ENCODE measurements around the gene PAIP1. TPM values are rescaled to one million over a fixed set of nuclear protein-coding genes. Genes with fewer than 3 reads are reported as not detected.
"Not testable (repeated sequence)": the region's sequence is repeated elsewhere in the genome, so short reads cannot be mapped to it uniquely, and the experiment has no call there.

PAIP1 gene
- total and polyA plus RNA-seq, 10 donors: 24.9 to 65.2 (median 43.8) TPM

DNA sequence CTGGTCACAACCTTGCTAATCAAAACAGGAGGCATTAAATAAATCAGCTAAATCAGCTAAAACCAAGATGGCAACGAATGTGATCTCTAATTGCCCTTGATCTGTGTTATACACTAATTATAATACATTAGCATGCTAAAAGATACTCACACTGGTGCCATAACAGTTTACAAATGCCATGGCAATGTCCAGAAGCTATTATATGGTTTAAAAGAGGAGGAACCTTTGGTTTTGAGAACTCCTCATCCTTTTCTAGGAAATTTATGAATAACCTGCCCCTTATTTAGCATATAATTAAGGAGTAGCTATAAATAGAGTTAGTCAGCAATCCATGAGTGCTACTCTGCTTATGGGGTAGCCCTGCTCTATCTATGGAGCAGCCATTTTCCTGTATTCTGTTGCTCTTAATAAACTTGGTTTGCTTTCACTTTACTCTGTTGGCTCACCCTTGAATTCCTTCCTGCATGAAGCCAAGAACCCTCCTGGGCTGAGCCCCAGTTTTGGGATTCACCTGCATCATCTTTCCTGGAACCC, 27.4 kb upstream of the PAIP1 start:
- peaks cover 0 to 25% (median 0%) of the 10 kb centered on the region in 6 donors for H3K36me3 ChIP-seq
- no peaks in the 10 kb centered on the region for H3K9me3 ChIP-seq
- H3K27me3 ChIP-seq (replicated peaks in 1 of 7): no peaks in the 10 kb centered on the region
- H3K4me3 ChIP-seq: no peak overlapping the region
- TF ChIP-seq POLR2A (IDR thresholded peaks at IDR 0.05): no peak
- TF ChIP-seq, protein P1, sequence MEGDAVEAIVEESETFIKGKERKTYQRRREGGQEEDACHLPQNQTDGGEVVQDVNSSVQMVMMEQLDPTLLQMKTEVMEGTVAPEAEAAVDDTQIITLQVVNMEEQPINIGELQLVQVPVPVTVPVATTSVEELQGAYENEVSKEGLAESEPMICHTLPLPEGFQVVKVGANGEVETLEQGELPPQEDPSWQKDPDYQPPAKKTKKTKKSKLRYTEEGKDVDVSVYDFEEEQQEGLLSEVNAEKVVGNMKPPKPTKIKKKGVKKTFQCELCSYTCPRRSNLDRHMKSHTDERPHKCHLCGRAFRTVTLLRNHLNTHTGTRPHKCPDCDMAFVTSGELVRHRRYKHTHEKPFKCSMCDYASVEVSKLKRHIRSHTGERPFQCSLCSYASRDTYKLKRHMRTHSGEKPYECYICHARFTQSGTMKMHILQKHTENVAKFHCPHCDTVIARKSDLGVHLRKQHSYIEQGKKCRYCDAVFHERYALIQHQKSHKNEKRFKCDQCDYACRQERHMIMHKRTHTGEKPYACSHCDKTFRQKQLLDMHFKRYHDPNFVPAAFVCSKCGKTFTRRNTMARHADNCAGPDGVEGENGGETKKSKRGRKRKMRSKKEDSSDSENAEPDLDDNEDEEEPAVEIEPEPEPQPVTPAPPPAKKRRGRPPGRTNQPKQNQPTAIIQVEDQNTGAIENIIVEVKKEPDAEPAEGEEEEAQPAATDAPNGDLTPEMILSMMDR (IDR thresholded peaks at IDR 0.05 in 8 of 11, conservative IDR thresholded peaks at IDR 0.05 in 3 of 11): no peak
- no peak for TF ChIP-seq POLR2AphosphoS5 (IDR thresholded peaks at IDR 0.05)
- no peak for DNase-seq
- 87 to 92% (median 89%) methylated on average over 1 of the region's 1 CpG for whole genome bisulfite sequencing, 5 donors
- intact Hi-C loops (cut with DNase I; ENCODE audit: low total_unique reads): no loop called here
- no peaks in the 10 kb centered on the region for H3K4me1 ChIP-seq
- no peak overlapping the region for H3K27ac ChIP-seq

DNA sequence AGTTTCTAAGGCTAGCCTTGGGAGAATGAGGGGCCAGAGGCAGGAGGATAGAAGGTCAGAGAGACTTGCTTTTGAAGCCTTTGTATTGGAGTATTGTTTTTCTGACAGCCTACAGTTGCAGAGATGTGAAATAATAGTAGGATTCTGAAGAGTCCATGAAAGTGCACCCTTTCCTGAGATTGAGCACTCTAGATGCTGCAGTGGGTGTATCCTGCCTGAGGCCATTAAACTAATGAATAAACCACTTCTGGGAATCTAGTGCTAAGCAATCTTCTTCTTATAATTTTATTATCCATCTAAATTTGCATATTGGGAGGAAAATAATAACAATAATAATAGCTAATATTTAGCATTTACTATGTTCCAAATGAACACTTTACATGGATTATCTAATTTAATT, 26.8 kb upstream of the PAIP1 start:
- no peak for DNase-seq
- peaks cover 0 to 25% (median 0%) of the 10 kb centered on the region in 6 donors for H3K36me3 ChIP-seq
- TF ChIP-seq POLR2AphosphoS5 (IDR thresholded peaks at IDR 0.05) (no peak), POLR2A (IDR thresholded peaks at IDR 0.05) (no peak)
- TF ChIP-seq, protein P1 (IDR thresholded peaks at IDR 0.05 in 8 of 11, conservative IDR thresholded peaks at IDR 0.05 in 3 of 11): no peak
- H3K4me1 ChIP-seq: no peaks in the 10 kb centered on the region
- no peaks in the 10 kb centered on the region for H3K9me3 ChIP-seq
- no peak overlapping the region for H3K27ac ChIP-seq
- no peaks in the 10 kb centered on the region for H3K27me3 ChIP-seq (replicated peaks in 1 of 7)
- intact Hi-C loops (cut with DNase I; ENCODE audit: low total_unique reads): no loop called here
- H3K4me3 ChIP-seq: no peak overlapping the region

GRCh38 chr5:43582082-43583005, 25.5 kb upstream of the PAIP1 start:
- intact Hi-C loops (cut with DNase I; ENCODE audit: low total_unique reads): no loop called here
- Histone ChIP-seq H3K4me3 (no peak overlapping the region), H3K36me3 (peaks cover 0 to 25% (median 0%) of the 10 kb centered on the region in 6 donors), H3K27me3 (replicated peaks in 1 of 7) (no peaks in the 10 kb centered on the region), H3K27ac (no peak overlapping the region), H3K4me1 (no peaks in the 10 kb centered on the region), H3K9me3 (no peaks in the 10 kb centered on the region)
- TF ChIP-seq, protein P1 (IDR thresholded peaks at IDR 0.05 in 8 of 11, conservative IDR thresholded peaks at IDR 0.05 in 3 of 11): no peak
- no peak for TF ChIP-seq POLR2A (IDR thresholded peaks at IDR 0.05)
- no peak for TF ChIP-seq POLR2AphosphoS5 (IDR thresholded peaks at IDR 0.05)
- no peak for DNase-seq
- 87 to 91% (median 91%) methylated on average over 4 of the region's 4 CpGs for WGBS, 5 donors

DNA sequence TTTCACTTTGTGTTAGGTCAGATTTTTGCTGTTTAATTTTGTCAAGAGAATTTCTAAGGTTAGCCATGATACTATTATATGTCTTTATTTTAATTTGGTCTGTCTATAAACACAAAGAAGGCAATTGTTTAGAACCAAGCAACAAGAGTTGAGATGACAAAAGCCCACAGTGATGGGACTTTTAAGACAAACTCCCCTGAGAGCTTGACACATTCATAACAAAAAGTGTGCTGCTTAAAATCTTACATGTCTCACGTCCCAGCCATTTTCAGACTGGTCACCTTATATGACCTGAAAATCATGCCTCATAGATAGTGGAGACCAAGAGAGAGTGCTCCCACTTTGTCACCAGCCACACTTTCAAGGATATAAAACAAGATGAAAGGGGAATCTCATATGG, 24.5 kb upstream of the PAIP1 start:
- TF ChIP-seq POLR2A (IDR thresholded peaks at IDR 0.05) (no peak), POLR2AphosphoS5 (IDR thresholded peaks at IDR 0.05) (no peak)
- TF ChIP-seq, protein P1 (IDR thresholded peaks at IDR 0.05 in 8 of 11, conservative IDR thresholded peaks at IDR 0.05 in 3 of 11): no peak
- Histone ChIP-seq H3K27me3 (replicated peaks in 1 of 7) (no peaks in the 10 kb centered on the region), H3K4me1 (no peaks in the 10 kb centered on the region), H3K9me3 (no peaks in the 10 kb centered on the region), H3K27ac (no peak overlapping the region), H3K4me3 (no peak overlapping the region), H3K36me3 (peaks cover 0 to 25% (median 0%) of the 10 kb centered on the region in 6 donors)
- 77 to 95% (median 81%) methylated on average over 1 of the region's 1 CpG for WGBS, 5 donors
- intact Hi-C loops (cut with DNase I; ENCODE audit: low total_unique reads): no loop called here
- no peak for DNase-seq

- H3K4me1 ChIP-seq; DNase-seq; H3K27me3 ChIP-seq (replicated peaks in 1 of 7); intact Hi-C loops (cut with DNase I; ENCODE audit: low total_unique reads); H3K9me3 ChIP-seq; H3K27ac ChIP-seq; H3K4me3 ChIP-seq: not testable (repeated sequence)
- WGBS, 5 donors: 89 to 94% (median 92%) methylated on average over 10 of the region's 10 CpGs
- H3K36me3 ChIP-seq: peaks cover 0 to 31% (median under 1%) of the 10 kb centered on the region in 6 donors
Measured at GRCh38 chr5:43580402-43581210, 23.7 kb upstream of the PAIP1 start.
